ENCODE data around the gene FBXO15.

FBXO15 gene

GRCh38 chr18:74147779-74148542, at the start of gene FBXO15, which contains the start of gene TIMM21:
Gene FBXO15 (minus strand): TSS chr18:74147834. CDS start chr18:74147785, 49 bp downstream.
Gene TIMM21 (plus strand): TSS chr18:74148523. CDS start chr18:74148809, 286 bp downstream.
- peak; percentile 97 for DNase-seq (ENCODE audit: low spot score)

GRCh38 chr18:74196220-74197119, 48.8 kb upstream of the FBXO15 start:
- peak; percentile 83 for DNase-seq (ENCODE audit: low spot score)

- DNase-seq (ENCODE audit: low spot score): no peak
Measured at GRCh38 chr18:74194691-74195090, 47.1 kb upstream of the FBXO15 start.

- no peak for DNase-seq (ENCODE audit: low spot score)
Measured at GRCh38 chr18:74191577-74191976, 43.9 kb upstream of the FBXO15 start.

- DNase-seq (ENCODE audit: low spot score): no peak
Measured at GRCh38 chr18:74190086-74190485, 42.5 kb upstream of the FBXO15 start.

GRCh38 chr18:74186661-74187060, 39.0 kb upstream of the FBXO15 start:
- no peak for DNase-seq (ENCODE audit: low spot score)

GRCh38 chr18:74185860-74186259, 38.2 kb upstream of the FBXO15 start:
- DNase-seq (ENCODE audit: low spot score): no peak

GRCh38 chr18:74184875-74185274, 37.2 kb upstream of the FBXO15 start:
- no peak for DNase-seq (ENCODE audit: low spot score)

- no peak for DNase-seq (ENCODE audit: low spot score)
Measured at GRCh38 chr18:74183130-74183529, 35.5 kb upstream of the FBXO15 start.

- DNase-seq (ENCODE audit: low spot score): no peak
Measured at GRCh38 chr18:74182335-74182734, 34.7 kb upstream of the FBXO15 start.

- DNase-seq (ENCODE audit: low spot score): no peak
Measured at GRCh38 chr18:74179623-74180199, 32.1 kb upstream of the FBXO15 start.

GRCh38 chr18:74178884-74179283, 31.2 kb upstream of the FBXO15 start:
- no peak for DNase-seq (ENCODE audit: low spot score)

GRCh38 chr18:74175658-74176057, 28.0 kb upstream of the FBXO15 start:
- no peak for DNase-seq (ENCODE audit: low spot score)

GRCh38 chr18:74173434-74173750, 25.8 kb upstream of the FBXO15 start:
- DNase-seq (ENCODE audit: low spot score): no peak

- no peak for DNase-seq (ENCODE audit: low spot score)
Measured at GRCh38 chr18:74172697-74173433, 25.2 kb upstream of the FBXO15 start.

- no peak for DNase-seq (ENCODE audit: low spot score)
Measured at GRCh38 chr18:74171910-74172606, 24.4 kb upstream of the FBXO15 start.

- no peak for DNase-seq (ENCODE audit: low spot score)
Measured at GRCh38 chr18:74166386-74166785, 18.8 kb upstream of the FBXO15 start.

GRCh38 chr18:74163019-74163660, 15.5 kb upstream of the FBXO15 start:
- DNase-seq (ENCODE audit: low spot score): no peak

GRCh38 chr18:74155276-74155675, 7.6 kb upstream of the FBXO15 start:
- DNase-seq (ENCODE audit: low spot score): no peak

- no peak for DNase-seq (ENCODE audit: low spot score)
Measured at GRCh38 chr18:74154716-74155115, 7.1 kb upstream of the FBXO15 start.

GRCh38 chr18:74153793-74154192, 6.2 kb upstream of the FBXO15 start:
- no peak for DNase-seq (ENCODE audit: low spot score)

All from RKO (cell line).